Upper lobe of left lung (tissue), 6 donors: ENCODE results near the gene CCDC28B. TPM values are rescaled to one million over a fixed set of nuclear protein-coding genes. Genes with fewer than 3 reads are reported as not detected.

Experiments used
- ATAC-seq, 2 donors: fragments of 200-7000 bp; cut with Tn5 transposase; one replicate each; pipeline ENCODE4 v1.9.1; 2022; ENCODE audit warnings: mild to moderate bottlenecking in 2 of 2, moderate library complexity in 2 of 2; ENCODE audit not compliant: low FRiP score in 2 of 2
- DNase-seq, 2 donors: peaks; one replicate each; pipeline ENCODE4 v3.0.0-alpha.2; 2019 to 2020
- H3K27ac ChIP-seq, 4 donors: fragments of 200-600 bp; sonication (generic); one replicate each; pipeline ENCODE4 v1.5.1; 2016 to 2019
- H3K27me3 ChIP-seq, 4 donors: fragments of 200-600 bp; sonication (generic); one replicate each; pipeline ENCODE4 v1.5.1; 2017 to 2019
- H3K36me3 ChIP-seq, 4 donors: fragments of 200-600 bp; sonication (generic); one replicate each; pipeline ENCODE4 v1.5.1; 2016 to 2019
- H3K4me1 ChIP-seq, 4 donors: fragments of 200-600 bp; sonication (generic); one replicate each; pipeline ENCODE4 v1.5.1; 2018 to 2019
- H3K4me3 ChIP-seq, 4 donors: fragments of 200-600 bp; sonication (generic); one replicate each; pipeline ENCODE4 v1.5.1; 2017 to 2019; ENCODE audit warnings: mild to moderate bottlenecking in 2 of 4, moderate library complexity in 1 of 4
- H3K9me3 ChIP-seq, 4 donors: fragments of 200-600 bp; sonication (generic); one replicate each; pipeline ENCODE4 v1.5.1; 2018 to 2019
- EP300 ChIP-seq, 4 donors: sonication (generic); formaldehyde crosslinking; IDR thresholded peaks; one replicate each; pipeline ENCODE4 v1.5.1; 2017; ENCODE audit warnings: antibody characterized with exemption in 4 of 4, control low read depth in 2 of 4
- POLR2A ChIP-seq, 4 donors: fragments of 450-650 bp; IDR thresholded peaks; one replicate each; pipeline ENCODE4 v1.5.1; 2016 to 2017; ENCODE audit warnings: antibody characterized with exemption in 4 of 4, mild to moderate bottlenecking in 2 of 4
- POLR2AphosphoS5 ChIP-seq, 2 donors: sonication (generic); formaldehyde crosslinking; IDR thresholded peaks; one replicate each; pipeline ENCODE4 v1.5.1; 2017; ENCODE audit warnings: antibody characterized with exemption in 2 of 2
- WGBS, 2 donors: methylation state at CpG; one replicate each; pipeline ENCODE4 v1.1.5; 2017 to 2018; 5-methylcytosine and 5-hydroxymethylcytosine counted together
- total RNA-seq, 6 donors: library from RNA; depleted of rRNA in 4 of 6; stranded (reverse); fragments of >200 nt in 4 of 6; gene quantifications; one replicate each; pipeline versions ENCODE4 v1.1.0 to v1.2.1, GENCODE V29; 2016 to 2021
- TF ChIP-seq, protein P1 (sequence below), 6 experiments: fragments of 450-650 bp in 4 of 6; fragments of 200-600 bp in 2 of 6; sonication (generic) in 2 of 6; IDR thresholded peaks; one replicate each; pipeline ENCODE4 v1.5.1; 2016 to 2019; ENCODE audit warnings: antibody characterized with exemption in 6 of 6
- donor health status: DM: no; HTN: no; CAD: no; lungs with moderate emphysema.
- donor health status: DM: no; HTN: yes; CAD: no; lungs with severe emphysema.

Gene CCDC28B
- total RNA-seq, 6 donors from 2014 or later = 0.98 to 4.2 (median 3.2) TPM

DNA sequence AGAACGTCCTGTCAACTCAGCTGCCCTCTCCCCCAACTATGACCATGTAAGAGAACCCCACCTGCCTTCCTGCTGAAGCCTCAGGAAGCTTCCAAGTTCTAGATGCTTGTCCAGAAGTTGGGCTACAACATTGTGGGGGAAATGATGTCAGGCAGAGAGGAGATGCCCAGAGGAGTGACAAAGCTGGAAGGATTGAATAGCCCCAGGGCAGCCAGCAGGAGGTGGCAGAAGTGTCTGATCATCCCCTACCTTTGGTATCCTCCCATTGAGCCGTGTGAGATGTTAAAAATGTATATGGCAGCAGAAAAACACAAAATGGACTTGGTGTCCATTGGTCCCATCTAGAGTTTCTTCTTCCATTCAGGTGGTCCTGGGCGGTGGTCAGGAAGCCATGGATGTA is 28.4 kb downstream of the CCDC28B start:
- peaks cover 25 to 99% (median 85%) of the 10 kb centered on the region in 4 donors for H3K36me3 ChIP-seq
- WGBS, 2 donors = 72 to 84% methylated on average over 3 of the region's 3 CpGs

DNA sequence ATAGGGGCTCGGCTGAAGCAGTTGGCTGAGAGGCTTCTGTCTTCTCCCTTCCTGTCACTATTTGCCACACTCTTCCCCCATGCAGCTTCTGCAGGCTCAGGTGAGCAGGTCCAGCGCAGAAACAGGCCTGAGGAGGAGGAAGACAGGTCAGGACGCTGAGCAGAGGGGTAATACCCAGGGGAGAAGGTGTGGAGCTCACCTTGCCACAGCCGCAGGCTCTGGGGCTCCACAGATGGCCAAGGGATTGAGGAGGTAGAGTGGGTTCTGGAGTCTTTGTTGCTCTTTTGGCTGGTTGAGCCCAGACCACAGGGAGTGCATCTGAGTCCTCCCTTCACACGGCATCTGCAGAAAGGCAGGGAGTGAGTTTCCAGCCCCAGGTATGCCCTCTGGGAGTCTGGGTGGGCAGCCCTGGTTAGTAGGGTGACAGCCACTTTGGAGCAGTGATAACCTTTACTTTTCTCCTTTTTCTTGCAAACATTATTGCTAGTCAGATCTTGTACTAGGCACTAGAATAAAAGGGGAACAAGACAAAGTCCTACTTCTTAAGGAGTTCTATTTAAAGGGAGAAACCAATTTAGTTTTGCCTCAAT is 31.5 kb downstream of the CCDC28B start:
- no peak overlapping the region for H3K27ac ChIP-seq
- TF ChIP-seq, protein P1, sequence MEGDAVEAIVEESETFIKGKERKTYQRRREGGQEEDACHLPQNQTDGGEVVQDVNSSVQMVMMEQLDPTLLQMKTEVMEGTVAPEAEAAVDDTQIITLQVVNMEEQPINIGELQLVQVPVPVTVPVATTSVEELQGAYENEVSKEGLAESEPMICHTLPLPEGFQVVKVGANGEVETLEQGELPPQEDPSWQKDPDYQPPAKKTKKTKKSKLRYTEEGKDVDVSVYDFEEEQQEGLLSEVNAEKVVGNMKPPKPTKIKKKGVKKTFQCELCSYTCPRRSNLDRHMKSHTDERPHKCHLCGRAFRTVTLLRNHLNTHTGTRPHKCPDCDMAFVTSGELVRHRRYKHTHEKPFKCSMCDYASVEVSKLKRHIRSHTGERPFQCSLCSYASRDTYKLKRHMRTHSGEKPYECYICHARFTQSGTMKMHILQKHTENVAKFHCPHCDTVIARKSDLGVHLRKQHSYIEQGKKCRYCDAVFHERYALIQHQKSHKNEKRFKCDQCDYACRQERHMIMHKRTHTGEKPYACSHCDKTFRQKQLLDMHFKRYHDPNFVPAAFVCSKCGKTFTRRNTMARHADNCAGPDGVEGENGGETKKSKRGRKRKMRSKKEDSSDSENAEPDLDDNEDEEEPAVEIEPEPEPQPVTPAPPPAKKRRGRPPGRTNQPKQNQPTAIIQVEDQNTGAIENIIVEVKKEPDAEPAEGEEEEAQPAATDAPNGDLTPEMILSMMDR (IDR thresholded peaks at IDR 0.05) = no peak
- TF ChIP-seq POLR2AphosphoS5 (IDR thresholded peaks at IDR 0.05) (no peak), POLR2A (IDR thresholded peaks at IDR 0.05) (no peak), EP300 (IDR thresholded peaks at IDR 0.05) (no peak)
- no peaks in the 10 kb centered on the region for H3K27me3 ChIP-seq
- WGBS, 2 donors = 82 to 88% methylated on average over 4 to 5 of the region's 5 CpGs
- H3K4me3 ChIP-seq = no peak overlapping the region
- ATAC-seq (no peak), DNase-seq (no peak)
- peaks cover 16 to 81% (median 59%) of the 10 kb centered on the region in 4 donors for H3K36me3 ChIP-seq
- no peaks in the 10 kb centered on the region for H3K4me1 ChIP-seq
- H3K9me3 ChIP-seq = no peaks in the 10 kb centered on the region

More for the DNA sequence above, 28.4 kb downstream of the CCDC28B start:
- ATAC-seq (no peak), DNase-seq (no peak)
- no peaks in the 10 kb centered on the region for H3K27me3 ChIP-seq
- H3K27ac ChIP-seq = no peak overlapping the region
- H3K4me1 ChIP-seq = peaks cover 1 to 5% (median 3%) of the 10 kb centered on the region in 4 donors
- no peaks in the 10 kb centered on the region for H3K9me3 ChIP-seq
- no peak overlapping the region for H3K4me3 ChIP-seq
- TF ChIP-seq EP300 (IDR thresholded peaks at IDR 0.05) (no peak), POLR2A (IDR thresholded peaks at IDR 0.05) (no peak), POLR2AphosphoS5 (IDR thresholded peaks at IDR 0.05) (no peak)
- TF ChIP-seq, protein P1 (IDR thresholded peaks at IDR 0.05) = no peak

DNA sequence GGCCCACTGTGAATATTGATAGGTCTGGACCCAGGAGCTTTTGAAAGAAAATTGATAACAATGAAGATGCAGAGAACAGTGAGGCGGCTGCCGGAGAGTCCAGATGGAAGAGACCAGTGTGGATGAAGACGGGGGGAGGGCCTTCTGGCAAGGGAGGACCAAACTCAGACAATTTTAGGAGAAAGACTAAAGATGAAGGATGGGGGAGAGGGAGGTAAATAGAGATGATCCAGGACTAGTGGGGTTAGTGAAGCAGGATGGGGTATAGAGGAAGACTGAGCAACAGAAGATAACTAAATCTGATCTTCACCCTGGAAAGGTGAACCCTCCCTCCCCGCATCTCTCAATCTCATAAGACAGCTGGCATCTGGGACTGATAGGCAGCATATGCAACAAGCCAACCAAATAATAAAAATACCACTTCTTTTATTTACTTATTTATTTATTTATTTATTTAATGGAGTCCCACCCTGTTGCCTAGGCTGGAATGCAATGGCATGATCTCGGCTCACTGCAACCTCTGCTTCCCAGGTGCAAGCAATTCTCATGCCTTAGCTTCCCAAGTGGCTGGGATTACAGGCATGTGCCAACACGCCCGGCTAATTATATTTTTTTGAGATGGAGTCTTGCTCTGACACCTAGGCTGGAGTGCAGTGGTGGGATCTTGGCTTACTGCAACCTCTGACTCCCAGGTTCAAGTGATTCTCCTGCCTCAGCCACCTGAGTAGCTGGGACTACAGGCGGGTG is 32.3 kb downstream of the CCDC28B start:
- TF ChIP-seq, protein P1 (IDR thresholded peaks at IDR 0.05) = no peak
- no peak for TF ChIP-seq POLR2AphosphoS5 (IDR thresholded peaks at IDR 0.05)
- TF ChIP-seq EP300 (IDR thresholded peaks at IDR 0.05) = no peak
- no peak for TF ChIP-seq POLR2A (IDR thresholded peaks at IDR 0.05)
- Histone ChIP-seq H3K9me3 (no peaks in the 10 kb centered on the region), H3K27me3 (no peaks in the 10 kb centered on the region), H3K4me3 (no peak overlapping the region), H3K4me1 (no peaks in the 10 kb centered on the region), H3K27ac (no peak overlapping the region), H3K36me3 (peaks cover 16 to 73% (median 52%) of the 10 kb centered on the region in 4 donors)
- WGBS, 2 donors = 85 to 94% methylated on average over 8 of the region's 8 CpGs
- DNase-seq (no peak), ATAC-seq (no peak)

DNA sequence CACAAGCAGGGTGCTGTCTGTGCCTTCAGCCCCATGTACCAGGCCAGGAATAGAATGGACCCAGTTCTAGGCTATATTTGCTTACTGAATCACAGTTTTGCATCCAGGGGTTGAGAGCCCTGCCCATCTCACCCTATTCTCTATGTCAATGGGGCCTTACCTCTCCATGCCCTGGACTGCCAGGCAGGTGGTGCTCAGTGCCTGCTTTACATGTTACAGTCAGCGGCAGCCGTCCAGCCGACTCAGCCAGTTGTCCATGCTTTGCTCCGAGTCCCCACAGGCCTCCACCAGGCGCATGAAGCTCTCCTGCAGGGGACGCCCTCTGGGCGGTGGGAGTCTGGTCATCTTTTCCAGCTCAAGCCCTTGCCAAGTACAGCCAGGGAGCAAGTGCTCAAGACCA is 34.4 kb downstream of the CCDC28B start:
- H3K4me1 ChIP-seq = peaks cover 2 to 5% (median 2%) of the 10 kb centered on the region in 4 donors
- ATAC-seq = peak in 1 of 2 donors; percentile 20
- H3K4me3 ChIP-seq = no peak overlapping the region
- peaks cover 3 to 53% (median 32%) of the 10 kb centered on the region in 4 donors for H3K36me3 ChIP-seq
- H3K9me3 ChIP-seq = no peaks in the 10 kb centered on the region
- H3K27me3 ChIP-seq = no peaks in the 10 kb centered on the region
- 92 to 100% methylated on average over 2 to 7 of the region's 7 CpGs for WGBS, 2 donors
- DNase-seq = no peak
- no peak for TF ChIP-seq POLR2A (IDR thresholded peaks at IDR 0.05)
- no peak for TF ChIP-seq EP300 (IDR thresholded peaks at IDR 0.05)
- H3K27ac ChIP-seq = no peak overlapping the region

DNA sequence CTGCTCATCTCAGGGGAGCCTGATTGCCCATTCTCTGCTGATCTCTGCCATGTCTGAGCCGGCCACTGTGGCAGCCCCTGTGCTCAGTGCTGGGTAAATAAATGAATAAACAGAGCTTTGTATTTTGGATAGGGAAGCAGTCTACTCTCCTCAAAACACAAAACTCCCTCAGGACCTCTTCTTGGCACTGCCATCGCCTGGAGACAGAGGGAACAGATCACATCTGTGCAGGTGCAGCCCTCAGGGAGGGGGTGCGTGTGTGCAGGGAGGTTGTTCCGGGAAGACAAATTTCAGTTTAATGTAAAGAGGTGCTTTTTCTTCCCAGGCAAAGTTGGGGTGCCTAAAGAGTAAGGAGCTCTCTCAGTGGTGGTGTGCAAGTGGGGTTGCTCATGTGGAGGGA is 38.9 kb downstream of the CCDC28B start:
- ATAC-seq (no peak), DNase-seq (no peak)

More for the DNA sequence above, 38.9 kb downstream of the CCDC28B start:
- H3K27ac ChIP-seq = peak overlapping the region in 2 of 4 donors; percentile 89 to 94
- WGBS, 2 donors = 61 to 66% methylated on average over 4 of the region's 4 CpGs
- H3K27me3 ChIP-seq = no peaks in the 10 kb centered on the region
- peaks cover 0 to 7% (median 3%) of the 10 kb centered on the region in 4 donors for H3K36me3 ChIP-seq
- no peaks in the 10 kb centered on the region for H3K9me3 ChIP-seq
- H3K4me1 ChIP-seq = peaks cover 18 to 37% (median 31%) of the 10 kb centered on the region in 4 donors
- H3K4me3 ChIP-seq = no peak overlapping the region
- TF ChIP-seq EP300 (IDR thresholded peaks at IDR 0.05) (no peak), POLR2AphosphoS5 (IDR thresholded peaks at IDR 0.05) (no peak), POLR2A (IDR thresholded peaks at IDR 0.05) (no peak)
- TF ChIP-seq, protein P1 (IDR thresholded peaks at IDR 0.05) = no peak
